ENCODE results near the gene C2orf49.

The C2orf49 gene

GRCh38 chr2:105362862-105363591 lies 25.7 kb downstream of the C2orf49 start:
- DNase-seq, result no peak

GRCh38 chr2:105364436-105365139 lies 27.2 kb downstream of the C2orf49 start:
- DNase-seq, result no peak

DNA sequence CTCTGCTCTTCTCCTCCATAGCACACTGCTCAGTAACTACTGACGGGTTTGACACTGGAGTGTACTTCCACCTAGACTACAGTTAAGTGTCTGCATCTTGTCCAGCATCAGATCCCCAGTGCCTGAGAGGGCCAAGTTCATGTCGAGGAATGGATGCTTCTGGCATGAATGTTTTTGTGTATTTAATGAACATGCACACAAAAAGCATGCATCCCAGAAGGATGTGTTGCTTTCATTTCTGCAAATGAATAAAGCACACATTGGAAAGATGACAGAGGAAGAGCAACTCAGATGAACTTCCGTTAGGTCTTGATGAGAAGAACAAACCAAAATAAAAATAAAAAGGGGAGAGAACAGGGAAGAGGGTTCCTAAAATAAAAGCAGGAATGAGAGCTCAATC lies 27.9 kb downstream of the C2orf49 start:
- no peak for DNase-seq

- no peak for DNase-seq
These were observed 31.5 kb downstream of the C2orf49 start for GRCh38 chr2:105368759-105369408.

DNA sequence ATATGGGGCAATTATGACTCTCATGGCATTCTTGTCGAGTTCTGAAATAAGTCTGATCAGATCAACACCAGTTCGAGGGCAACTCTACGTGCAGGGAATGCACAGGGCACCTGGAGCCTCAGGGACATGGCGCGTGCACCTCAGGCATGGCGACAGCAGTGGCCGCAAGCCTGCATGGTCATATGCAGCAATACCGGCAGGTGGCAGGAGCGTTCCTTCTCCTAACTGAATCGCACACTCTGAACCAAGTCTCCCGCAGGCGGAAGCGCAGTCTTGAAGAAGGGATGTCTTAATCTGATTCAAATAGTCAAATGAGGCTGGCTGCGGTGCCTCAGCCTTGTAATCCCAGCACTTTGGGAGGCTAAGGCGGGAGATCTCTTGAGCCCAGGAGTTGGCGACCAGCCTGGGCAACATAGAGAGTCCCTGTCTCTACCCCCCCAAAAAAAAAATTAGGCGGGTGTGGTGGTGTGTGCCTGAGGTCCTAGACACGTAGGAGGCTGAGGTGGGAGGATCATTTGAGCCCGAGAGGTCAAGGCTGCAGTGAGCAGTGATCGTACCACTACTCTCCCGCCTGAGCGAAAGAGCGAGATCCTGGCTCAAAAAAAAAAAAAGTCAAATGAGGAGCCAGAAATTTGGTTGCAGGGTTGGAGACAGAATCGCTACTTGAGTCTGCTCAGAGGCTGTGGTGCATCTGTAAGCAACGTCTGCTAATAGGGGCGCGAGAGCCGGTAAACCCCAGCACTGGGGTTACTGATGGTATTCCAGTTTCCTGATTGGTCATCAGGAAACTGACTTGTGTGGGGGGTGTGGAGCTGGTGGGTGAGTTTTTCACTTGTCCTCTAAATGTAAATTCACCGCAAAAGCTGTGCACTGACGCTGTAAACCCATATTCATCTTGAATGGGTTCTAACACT lies 32.7 kb downstream of the C2orf49 start:
- DNase-seq, result peak; percentile 61

DNA sequence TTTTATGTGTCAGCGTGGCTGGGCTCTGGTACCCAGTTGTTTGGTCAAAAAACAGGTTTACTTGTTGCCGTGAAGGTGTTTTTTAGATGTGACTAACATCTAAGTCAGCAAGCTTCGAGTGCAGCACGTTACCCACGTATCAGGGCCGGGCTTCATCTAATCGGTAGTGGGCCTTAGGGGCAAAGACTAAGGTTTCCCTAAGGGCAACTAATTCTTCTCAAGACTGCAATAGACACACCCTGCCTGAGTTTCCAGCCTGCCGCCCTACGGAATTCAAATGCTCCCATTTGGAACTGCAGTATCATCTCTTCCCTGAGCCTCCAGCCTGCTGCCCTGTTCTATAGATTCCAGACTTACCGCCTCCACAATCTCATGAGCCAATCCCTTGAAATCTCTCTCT lies 33.8 kb downstream of the C2orf49 start:
- no peak for DNase-seq

DNA sequence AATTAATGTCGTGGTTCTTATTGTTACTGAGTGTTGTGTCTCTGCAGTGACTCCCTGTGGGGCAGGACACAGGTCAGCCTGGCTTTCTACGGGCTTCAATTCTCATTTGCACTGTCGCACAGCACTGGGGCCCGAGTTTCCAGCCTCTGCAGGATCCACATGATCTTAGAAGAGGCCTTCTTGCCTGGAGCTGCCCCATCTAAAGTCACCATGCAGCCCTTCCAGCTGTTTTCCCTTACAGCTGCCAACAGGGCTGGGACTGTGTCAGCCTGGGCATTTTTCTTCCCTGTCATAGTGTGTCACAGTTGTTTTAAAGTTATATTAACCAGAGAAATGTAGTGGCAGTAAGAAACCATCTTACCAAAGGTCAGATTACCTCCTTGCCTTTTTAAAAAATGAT lies 34.5 kb downstream of the C2orf49 start:
- no peak for DNase-seq

DNA sequence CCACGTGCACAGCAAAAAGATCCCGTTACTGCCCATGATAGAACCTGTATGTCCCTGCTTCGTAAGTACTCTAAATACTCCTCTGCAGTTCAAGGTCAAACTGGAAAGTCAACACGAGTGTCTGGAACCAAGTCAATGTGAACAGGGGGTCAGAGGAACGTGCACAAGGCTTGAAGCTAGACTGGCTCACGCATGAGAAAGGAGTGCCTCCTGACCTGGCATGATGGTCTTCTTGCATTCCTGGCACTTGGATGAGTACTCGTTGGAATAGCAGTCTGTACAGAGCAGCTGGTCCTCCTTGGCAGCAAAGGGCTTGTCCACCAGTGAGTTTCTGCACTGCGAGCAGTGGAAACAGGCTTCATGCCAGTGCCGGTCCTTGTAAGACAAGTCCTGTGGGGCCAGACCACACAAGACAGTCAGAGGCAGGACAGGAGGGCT lies 36.0 kb downstream of the C2orf49 start:
- no peak for DNase-seq

- DNase-seq, result no peak
These were observed 36.6 kb downstream of the C2orf49 start for GRCh38 chr2:105373895-105374401.

GRCh38 chr2:105375001-105375561 lies 37.7 kb downstream of the C2orf49 start:
- no peak for DNase-seq

DNA sequence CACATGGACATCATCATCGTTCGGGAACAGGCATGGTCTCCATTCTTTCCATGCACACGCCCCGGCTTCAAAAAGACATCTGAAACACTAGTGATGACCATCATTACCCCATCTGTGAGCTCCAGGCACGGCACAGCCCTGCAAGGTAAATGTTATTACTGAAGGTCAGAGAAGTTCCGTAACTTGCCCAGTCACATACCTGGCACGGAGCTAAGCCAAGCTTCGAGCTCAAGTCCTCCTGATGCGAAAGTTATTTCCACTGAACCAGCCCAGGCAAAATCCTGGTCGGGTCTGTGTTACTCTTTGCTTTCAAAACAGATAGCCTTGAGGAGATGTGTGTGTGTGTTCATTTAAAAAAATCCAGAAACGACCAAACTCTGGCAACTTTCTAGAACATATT lies 38.7 kb downstream of the C2orf49 start:
- no peak for DNase-seq

DNA sequence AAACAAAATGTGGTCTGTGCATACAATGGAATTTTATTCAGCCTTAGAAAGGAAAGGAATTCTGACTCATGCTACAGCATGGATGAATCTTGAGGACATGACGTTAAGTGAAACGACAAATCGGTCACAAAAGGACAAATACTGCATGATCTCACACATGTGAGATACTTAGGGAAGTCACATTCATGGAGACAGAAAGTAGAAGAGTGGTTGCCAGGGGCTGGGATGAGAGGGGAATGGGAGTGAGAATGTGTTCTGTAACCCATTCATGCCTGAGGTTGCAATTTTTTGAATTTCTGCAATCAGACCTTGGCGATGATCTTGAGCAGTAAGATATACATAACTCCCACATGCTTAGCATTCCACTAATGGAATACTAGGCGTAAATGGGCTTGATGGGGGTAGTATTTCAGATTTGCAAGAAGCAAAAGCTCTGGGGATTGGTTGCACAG lies 39.5 kb downstream of the C2orf49 start:
- DNase-seq, result no peak

- DNase-seq, result no peak
These were observed 40.5 kb downstream of the C2orf49 start for GRCh38 chr2:105377871-105378270.

DNA sequence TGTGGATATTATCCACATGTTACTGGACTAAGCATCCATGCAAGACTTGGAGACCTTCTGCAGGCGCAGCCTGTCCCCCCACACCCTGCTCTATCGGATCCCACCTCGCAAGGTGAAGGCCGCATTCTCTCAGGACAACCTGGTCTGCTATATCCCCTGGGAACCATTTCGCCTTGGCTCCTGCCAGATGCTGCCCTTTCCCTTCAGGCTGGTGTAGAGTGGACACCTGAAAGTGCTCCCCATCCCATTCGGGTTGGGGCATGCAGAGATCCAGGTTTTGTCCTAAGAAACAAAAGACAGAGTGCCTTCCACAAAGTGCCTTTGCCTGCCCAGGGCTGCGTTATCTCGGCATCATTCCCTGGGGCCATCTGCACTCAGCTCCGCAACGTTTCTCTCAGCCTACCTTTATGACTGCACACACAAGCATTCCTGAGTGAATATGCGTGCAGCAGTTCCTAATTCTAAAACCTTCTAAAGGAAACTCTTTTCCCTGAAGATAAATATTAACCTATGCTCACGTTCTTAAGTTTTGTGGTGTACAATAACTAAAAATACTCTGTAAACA lies 41.0 kb downstream of the C2orf49 start:
- DNase-seq, result no peak

DNA sequence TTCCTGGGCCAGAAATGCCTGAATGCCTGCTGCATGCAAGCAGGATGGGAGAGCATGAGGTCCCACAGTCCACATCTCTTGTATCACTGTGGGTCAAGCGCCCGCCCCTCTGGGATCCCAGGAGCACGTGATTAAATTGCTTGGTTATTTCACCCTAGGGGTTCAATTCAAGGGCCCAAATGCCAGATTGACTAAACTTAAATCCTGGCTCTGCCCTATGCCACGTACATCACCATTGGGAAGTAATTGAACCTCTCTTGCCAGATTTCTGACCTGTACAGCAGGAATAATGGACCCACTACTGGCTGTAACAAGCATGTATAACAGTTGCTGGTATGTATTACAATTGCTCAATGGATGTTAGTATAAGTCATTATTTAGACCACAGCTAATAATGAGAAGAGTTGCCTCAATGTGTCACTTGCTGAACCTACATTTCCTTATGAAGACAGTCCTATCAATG lies 41.6 kb downstream of the C2orf49 start:
- DNase-seq, result no peak

DNA sequence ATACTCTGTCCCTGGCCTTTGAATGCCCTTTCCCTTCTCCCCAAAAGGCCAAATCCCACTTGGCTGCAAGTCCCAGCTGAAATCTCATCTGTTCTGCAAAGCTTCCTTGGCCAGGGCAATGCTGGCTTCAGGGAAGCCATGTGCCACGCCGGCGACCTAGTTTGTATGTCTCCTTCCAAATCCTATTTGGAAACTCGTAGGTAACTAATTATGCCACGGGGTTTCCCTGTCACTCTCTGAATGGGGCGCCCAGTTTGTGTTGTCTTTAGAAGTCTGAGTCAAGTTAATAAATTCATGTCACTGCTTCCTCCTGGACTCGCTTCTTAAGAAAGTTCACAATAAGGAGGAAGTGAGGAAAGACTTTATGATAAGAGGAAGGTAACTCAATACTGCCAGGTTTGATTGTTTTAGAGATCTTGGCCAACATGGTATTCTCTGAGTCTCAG lies 42.4 kb downstream of the C2orf49 start:
- DNase-seq, result no peak

DNA sequence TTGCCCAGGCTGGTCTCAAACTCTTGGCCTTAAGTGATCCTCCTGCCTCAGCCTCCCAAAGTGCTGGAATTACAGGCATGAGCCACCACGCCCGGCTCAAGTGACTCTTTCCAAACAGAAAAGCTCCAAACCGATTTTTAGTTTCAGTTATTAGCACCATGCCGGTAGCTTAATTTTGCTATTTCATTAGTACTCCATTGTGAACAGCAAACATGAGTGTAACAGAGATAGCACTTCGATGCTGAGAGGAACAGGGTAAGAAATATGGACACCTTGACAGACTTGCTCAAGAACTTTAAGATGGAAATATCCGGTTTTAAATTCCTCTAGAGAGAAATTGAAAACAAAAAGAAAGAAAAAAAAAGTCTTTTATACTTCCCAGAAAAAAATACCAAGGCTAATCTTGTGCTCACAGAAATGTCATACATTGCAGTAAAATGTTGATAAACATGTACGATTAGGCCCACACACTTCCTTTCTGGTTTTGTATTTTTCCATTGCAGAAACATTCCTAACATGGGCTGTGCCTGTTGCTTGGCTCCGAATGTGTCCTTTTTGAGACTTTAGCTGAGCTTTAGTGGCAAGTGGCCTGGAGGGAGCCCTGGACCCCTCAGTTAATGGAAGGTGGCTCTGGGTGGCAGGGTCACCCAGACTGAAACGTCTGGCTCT lies 43.2 kb downstream of the C2orf49 start:
- DNase-seq, result no peak

- DNase-seq, result no peak
These were observed 43.8 kb downstream of the C2orf49 start for GRCh38 chr2:105381101-105381668.

DNA sequence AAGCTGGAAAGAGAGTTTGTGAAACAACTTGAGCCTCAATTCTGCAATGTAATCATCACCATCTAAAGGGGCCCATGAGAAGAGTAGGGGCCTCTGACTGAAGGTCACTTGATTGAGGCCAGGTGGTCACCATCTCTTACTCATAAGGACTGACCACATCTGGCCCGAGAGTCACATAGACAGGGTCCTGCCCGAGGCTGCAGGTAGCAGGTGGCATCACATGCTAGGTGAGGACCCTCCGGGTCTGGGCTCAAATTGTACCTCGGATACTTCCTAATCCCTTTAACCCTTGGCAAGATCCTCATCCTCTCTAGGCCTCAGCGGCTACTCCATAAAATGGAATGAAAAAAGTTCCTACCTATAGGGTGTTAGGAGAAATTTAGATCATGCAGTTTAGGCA lies 44.8 kb downstream of the C2orf49 start:
- no peak for DNase-seq

- DNase-seq, result no peak
These were observed 46.3 kb downstream of the C2orf49 start for GRCh38 chr2:105383432-105384166.
